Measurements from ENCODE around the gene MTCL3.

MTCL3 gene

DNA sequence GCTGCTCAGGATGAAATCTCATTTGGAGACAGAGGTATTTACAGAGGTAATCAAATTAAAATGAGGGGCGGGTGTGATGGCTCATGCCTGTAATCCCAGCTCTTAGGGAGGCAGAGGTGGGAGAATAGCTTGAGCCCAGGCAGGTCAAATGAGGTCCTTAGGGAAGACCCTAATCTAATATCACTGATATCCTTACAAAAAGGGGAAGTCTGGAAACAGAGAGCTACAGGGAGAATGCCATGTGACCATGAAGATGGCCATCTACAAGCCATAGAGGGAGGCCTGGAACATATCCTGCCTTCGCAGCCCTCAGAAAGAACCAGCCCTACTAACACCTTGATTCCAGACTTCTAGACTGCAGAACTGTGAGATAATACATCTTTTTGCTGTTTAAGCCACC lies 8.3 kb downstream of the MTCL3 start:
- H3K27ac ChIP-seq: no peak overlapping the region
- intact Hi-C loops (cut with DNase I; ENCODE audit: low total_unique reads): no loop called here
- TF ChIP-seq, protein P1, sequence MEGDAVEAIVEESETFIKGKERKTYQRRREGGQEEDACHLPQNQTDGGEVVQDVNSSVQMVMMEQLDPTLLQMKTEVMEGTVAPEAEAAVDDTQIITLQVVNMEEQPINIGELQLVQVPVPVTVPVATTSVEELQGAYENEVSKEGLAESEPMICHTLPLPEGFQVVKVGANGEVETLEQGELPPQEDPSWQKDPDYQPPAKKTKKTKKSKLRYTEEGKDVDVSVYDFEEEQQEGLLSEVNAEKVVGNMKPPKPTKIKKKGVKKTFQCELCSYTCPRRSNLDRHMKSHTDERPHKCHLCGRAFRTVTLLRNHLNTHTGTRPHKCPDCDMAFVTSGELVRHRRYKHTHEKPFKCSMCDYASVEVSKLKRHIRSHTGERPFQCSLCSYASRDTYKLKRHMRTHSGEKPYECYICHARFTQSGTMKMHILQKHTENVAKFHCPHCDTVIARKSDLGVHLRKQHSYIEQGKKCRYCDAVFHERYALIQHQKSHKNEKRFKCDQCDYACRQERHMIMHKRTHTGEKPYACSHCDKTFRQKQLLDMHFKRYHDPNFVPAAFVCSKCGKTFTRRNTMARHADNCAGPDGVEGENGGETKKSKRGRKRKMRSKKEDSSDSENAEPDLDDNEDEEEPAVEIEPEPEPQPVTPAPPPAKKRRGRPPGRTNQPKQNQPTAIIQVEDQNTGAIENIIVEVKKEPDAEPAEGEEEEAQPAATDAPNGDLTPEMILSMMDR (IDR thresholded peaks at IDR 0.05): no peak
- TF ChIP-seq POLR2AphosphoS5 (IDR thresholded peaks at IDR 0.05) (no peak), POLR2A (IDR thresholded peaks at IDR 0.05) (no peak)

DNA sequence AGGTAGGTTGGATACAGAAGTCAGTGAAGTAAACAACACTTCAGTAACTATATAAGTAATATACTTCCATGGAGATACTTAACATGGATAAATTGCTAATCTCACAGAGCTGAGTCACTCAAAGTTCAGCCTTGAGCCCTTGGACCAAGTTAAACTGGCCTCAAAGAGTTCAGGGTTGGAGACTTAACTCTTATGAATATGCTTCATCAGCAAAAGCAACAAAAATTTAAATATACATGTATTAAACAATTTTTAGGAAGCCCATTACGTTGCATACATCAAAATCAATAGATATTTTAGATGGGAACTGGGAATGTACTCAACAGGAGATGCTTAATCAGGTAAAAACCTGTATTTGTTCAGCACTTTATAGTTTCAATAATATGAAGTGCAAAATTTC lies 12.2 kb downstream of the MTCL3 start:
- intact Hi-C loops (cut with DNase I; ENCODE audit: low total_unique reads): no loop called here
- DNase-seq (ENCODE audit: low spot score in 2 of 2): no peak
- Histone ChIP-seq H3K9me3 (no peaks in the 10 kb centered on the region), H3K27me3 (no peaks in the 10 kb centered on the region), H3K4me3 (no peak overlapping the region), H3K36me3 (no peaks in the 10 kb centered on the region), H3K27ac (no peak overlapping the region), H3K4me1 (no peaks in the 10 kb centered on the region)
- TF ChIP-seq POLR2A (IDR thresholded peaks at IDR 0.05) (no peak), POLR2AphosphoS5 (IDR thresholded peaks at IDR 0.05) (no peak)
- TF ChIP-seq, protein P1 (IDR thresholded peaks at IDR 0.05): no peak

More for the DNA sequence above, 8.3 kb downstream of the MTCL3 start:
- Histone ChIP-seq H3K27me3 (no peaks in the 10 kb centered on the region), H3K4me1 (no peaks in the 10 kb centered on the region), H3K9me3 (no peaks in the 10 kb centered on the region), H3K4me3 (no peak overlapping the region), H3K36me3 (no peaks in the 10 kb centered on the region)
- DNase-seq (ENCODE audit: low spot score in 2 of 2): no peak

DNA sequence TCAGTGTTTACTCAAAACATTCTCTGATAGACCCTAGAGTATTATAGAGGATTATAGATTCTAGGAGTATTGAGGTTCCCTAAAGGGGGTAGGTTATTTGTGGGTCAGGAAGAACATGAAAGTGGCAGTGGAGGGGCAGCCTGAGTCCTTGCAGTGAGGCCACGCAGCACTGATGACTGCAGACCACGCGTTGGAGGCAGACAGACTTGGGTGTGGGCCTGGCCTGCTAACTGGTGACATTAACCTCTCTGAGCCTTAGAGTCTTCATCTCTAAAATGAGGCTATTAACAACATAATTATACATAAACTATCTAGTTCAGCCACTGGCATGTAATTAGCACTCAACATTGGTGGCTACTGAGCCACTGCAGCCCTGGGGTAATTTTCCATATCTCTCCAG lies 16.1 kb downstream of the MTCL3 start:
- no peaks in the 10 kb centered on the region for H3K36me3 ChIP-seq
- no peak overlapping the region for H3K27ac ChIP-seq
- intact Hi-C loops (cut with DNase I; ENCODE audit: low total_unique reads): no loop called here
- H3K27me3 ChIP-seq: no peaks in the 10 kb centered on the region
- no peak for TF ChIP-seq POLR2A (IDR thresholded peaks at IDR 0.05)
- TF ChIP-seq POLR2AphosphoS5 (IDR thresholded peaks at IDR 0.05): no peak
- TF ChIP-seq, protein P1 (IDR thresholded peaks at IDR 0.05): no peak
- H3K9me3 ChIP-seq: no peaks in the 10 kb centered on the region
- no peaks in the 10 kb centered on the region for H3K4me1 ChIP-seq
- DNase-seq (ENCODE audit: low spot score in 2 of 2): no peak
- H3K4me3 ChIP-seq: no peak overlapping the region

DNA sequence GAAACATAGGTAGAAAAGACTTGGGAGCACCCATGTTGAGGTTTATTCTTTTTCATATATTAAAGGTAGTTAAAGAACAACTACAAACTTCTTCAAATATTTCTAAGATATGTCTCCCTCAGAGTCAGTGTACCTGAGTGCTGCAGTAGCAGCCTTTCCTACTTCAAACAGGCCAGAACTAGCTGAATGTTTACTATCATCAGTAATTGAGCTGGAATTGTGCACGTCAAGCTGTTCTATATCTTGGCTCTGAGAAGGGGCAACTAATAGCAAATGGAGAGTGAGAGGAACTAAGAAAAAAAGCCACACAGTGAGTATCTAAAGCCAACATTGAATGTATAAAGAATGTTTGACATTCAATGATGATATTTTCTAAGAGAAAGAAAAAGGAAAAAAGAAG lies 21.7 kb downstream of the MTCL3 start:
- H3K27me3 ChIP-seq: no peaks in the 10 kb centered on the region
- H3K4me1 ChIP-seq: no peaks in the 10 kb centered on the region
- H3K27ac ChIP-seq: no peak overlapping the region
- TF ChIP-seq POLR2A (IDR thresholded peaks at IDR 0.05): no peak
- TF ChIP-seq, protein P1 (IDR thresholded peaks at IDR 0.05): no peak
- TF ChIP-seq POLR2AphosphoS5 (IDR thresholded peaks at IDR 0.05): no peak
- DNase-seq (ENCODE audit: low spot score in 2 of 2): no peak
- no peaks in the 10 kb centered on the region for H3K9me3 ChIP-seq
- no peaks in the 10 kb centered on the region for H3K36me3 ChIP-seq
- no peak overlapping the region for H3K4me3 ChIP-seq
- intact Hi-C loops (cut with DNase I; ENCODE audit: low total_unique reads): no loop called here

DNA sequence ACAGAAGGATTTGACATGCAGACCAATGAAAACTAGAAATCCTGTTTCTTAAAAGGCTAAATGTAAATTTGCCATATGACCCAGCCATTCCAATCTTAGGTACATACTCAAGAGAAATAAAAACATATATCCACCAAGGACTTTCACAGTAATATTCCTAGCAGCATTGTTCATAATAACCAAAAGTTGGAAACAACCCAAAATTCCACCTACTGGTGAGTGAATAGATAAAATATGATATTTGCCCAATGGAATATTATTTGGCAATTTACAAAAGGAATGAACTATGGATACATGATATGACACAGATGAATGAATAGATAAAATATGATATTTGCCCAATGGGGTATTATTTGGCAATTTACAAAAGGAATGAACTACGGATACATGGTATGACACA lies 22.7 kb downstream of the MTCL3 start:
- no peaks in the 10 kb centered on the region for H3K27me3 ChIP-seq
- no peak for DNase-seq (ENCODE audit: low spot score in 2 of 2)
- H3K36me3 ChIP-seq: no peaks in the 10 kb centered on the region
- no peaks in the 10 kb centered on the region for H3K9me3 ChIP-seq
- TF ChIP-seq POLR2A (IDR thresholded peaks at IDR 0.05) (no peak), POLR2AphosphoS5 (IDR thresholded peaks at IDR 0.05) (no peak)
- TF ChIP-seq, protein P1 (IDR thresholded peaks at IDR 0.05): no peak
- H3K4me1 ChIP-seq: no peaks in the 10 kb centered on the region
- no peak overlapping the region for H3K27ac ChIP-seq
- intact Hi-C loops (cut with DNase I; ENCODE audit: low total_unique reads): no loop called here
- H3K4me3 ChIP-seq: no peak overlapping the region

All from breast epithelium (tissue), 4 donors.